ENCODE results near the gene BTNL9.

The BTNL9 gene

GRCh38 chr5:181056431-181056830 lies 16.4 kb downstream of the BTNL9 start:
- H3K4me3 ChIP-seq (ENCODE audit: low read depth, low read length), result no peak overlapping the region
- TF ChIP-seq, protein P1, sequence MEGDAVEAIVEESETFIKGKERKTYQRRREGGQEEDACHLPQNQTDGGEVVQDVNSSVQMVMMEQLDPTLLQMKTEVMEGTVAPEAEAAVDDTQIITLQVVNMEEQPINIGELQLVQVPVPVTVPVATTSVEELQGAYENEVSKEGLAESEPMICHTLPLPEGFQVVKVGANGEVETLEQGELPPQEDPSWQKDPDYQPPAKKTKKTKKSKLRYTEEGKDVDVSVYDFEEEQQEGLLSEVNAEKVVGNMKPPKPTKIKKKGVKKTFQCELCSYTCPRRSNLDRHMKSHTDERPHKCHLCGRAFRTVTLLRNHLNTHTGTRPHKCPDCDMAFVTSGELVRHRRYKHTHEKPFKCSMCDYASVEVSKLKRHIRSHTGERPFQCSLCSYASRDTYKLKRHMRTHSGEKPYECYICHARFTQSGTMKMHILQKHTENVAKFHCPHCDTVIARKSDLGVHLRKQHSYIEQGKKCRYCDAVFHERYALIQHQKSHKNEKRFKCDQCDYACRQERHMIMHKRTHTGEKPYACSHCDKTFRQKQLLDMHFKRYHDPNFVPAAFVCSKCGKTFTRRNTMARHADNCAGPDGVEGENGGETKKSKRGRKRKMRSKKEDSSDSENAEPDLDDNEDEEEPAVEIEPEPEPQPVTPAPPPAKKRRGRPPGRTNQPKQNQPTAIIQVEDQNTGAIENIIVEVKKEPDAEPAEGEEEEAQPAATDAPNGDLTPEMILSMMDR (IDR thresholded peaks at IDR 0.05; ENCODE audit: control insufficient read depth, extremely low read depth, insufficient read depth), result no peak
- no peak for DNase-seq (ENCODE audit: low read depth)

GRCh38 chr5:181058321-181058720 lies 18.3 kb downstream of the BTNL9 start:
- no peak for DNase-seq (ENCODE audit: low read depth)
- no peak overlapping the region for H3K4me3 ChIP-seq (ENCODE audit: low read depth, low read length)
- TF ChIP-seq, protein P1 (IDR thresholded peaks at IDR 0.05; ENCODE audit: control insufficient read depth, extremely low read depth, insufficient read depth), result no peak

DNA sequence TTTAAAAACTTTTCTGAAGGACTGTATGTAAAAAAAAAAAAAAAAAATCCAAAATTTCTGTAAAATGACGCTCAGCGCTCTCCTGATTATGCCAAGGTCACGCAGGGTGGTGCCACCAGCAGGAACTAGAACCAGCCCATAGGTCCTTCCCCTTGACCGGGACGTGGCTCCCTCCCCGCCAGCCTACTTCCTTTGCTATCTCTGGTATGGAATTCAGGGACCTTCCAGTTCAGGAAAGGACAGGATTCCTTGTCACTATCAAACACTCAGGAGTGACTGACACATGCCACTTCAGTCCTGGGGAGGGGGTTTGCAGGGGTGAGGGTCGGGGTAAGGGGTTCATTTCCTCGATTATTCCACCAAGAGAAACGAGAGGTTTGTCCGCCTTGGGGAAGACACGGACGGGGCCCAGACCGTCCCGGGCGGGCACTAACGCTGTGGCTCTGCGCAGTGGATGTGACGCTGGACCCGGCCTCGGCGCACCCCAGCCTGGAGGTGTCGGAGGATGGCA lies 18.8 kb downstream of the BTNL9 start:
- no peak for DNase-seq (ENCODE audit: low read depth)
- TF ChIP-seq, protein P1 (IDR thresholded peaks at IDR 0.05; ENCODE audit: control insufficient read depth, extremely low read depth, insufficient read depth), result no peak
- H3K4me3 ChIP-seq (ENCODE audit: low read depth, low read length), result no peak overlapping the region

DNA sequence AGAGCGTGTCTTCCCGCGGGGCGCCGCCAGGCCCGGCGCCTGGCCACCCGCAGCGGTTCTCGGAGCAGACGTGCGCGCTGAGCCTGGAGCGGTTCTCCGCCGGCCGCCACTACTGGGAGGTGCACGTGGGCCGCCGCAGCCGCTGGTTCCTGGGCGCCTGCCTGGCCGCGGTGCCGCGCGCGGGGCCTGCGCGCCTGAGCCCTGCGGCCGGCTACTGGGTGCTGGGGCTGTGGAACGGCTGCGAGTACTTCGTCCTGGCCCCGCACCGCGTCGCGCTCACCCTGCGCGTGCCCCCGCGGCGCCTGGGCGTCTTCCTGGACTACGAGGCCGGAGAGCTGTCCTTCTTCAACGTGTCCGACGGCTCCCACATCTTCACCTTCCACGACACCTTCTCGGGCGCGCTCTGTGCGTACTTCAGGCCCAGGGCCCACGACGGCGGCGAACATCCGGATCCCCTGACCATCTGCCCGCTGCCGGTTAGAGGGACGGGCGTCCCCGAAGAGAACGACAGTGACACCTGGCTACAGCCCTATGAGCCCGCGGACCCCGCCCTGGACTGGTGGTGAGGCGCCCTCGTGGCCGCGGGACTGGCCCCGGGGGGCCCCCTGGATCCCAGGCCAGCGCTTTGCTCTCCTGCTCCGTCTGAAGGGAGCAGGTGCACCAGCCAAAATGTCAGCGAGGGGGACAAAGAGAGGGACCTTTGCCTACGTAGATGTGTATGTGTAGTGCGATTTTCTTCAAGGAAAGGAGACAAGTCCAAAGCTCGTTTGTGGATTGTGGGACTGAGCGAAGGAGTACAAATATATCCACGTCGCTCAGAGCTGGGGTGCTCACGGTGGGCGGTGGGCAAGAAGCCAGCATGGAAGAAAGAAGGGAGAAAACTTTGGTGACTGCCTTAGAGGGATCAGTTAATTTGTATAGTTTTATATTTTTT lies 19.5 kb downstream of the BTNL9 start:
- no peak overlapping the region for H3K4me3 ChIP-seq (ENCODE audit: low read depth, low read length)
- TF ChIP-seq, protein P1 (IDR thresholded peaks at IDR 0.05; ENCODE audit: control insufficient read depth, extremely low read depth, insufficient read depth), result no peak
- DNase-seq (ENCODE audit: low read depth), result no peak

- TF ChIP-seq, protein P1 (IDR thresholded peaks at IDR 0.05; ENCODE audit: control insufficient read depth, extremely low read depth, insufficient read depth), result no peak
- no peak overlapping the region for H3K4me3 ChIP-seq (ENCODE audit: low read depth, low read length)
- DNase-seq (ENCODE audit: low read depth), result no peak
These were observed 20.1 kb downstream of the BTNL9 start for GRCh38 chr5:181060231-181060590.

DNA sequence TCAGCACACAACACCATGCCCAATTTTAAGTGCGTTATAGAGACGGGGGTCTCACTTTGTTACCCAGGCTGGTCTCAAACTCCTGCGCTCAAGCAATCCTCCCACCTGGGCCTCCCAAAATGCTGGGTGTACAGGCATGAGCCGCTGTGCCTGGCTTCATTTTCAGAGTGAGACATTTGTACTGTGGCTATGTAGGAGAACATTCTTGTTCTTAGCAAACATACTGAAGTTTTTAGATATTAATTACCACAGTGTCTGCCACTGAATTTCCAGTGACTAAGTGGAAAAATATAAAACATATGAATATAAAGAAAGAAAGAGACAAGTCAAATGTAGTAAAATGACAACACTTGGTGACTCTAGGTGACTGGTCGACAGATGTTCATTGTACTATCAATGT lies 20.9 kb downstream of the BTNL9 start:
- TF ChIP-seq, protein P1 (IDR thresholded peaks at IDR 0.05; ENCODE audit: control insufficient read depth, extremely low read depth, insufficient read depth), result no peak
- H3K4me3 ChIP-seq (ENCODE audit: low read depth, low read length), result no peak overlapping the region
- no peak for DNase-seq (ENCODE audit: low read depth)
